H1 (cell line): ENCODE data around the gene EEF1G. TPM values are rescaled to one million over a fixed set of nuclear protein-coding genes. Genes with fewer than 3 reads are reported as not detected.

ENCODE experiments used
- EP300 ChIP-seq, 2 experiments: IDR thresholded peaks; 1 replicate in 1 of 2; 2 replicates in 1 of 2; pipeline ENCODE4 v1.6.1; 2011 to 2012; ENCODE audit warnings: low read depth in 2 of 2, low read length in 2 of 2, mild to moderate bottlenecking in 2 of 2, borderline replicate concordance in 1 of 2, inconsistent platforms in 1 of 2, moderate library complexity in 1 of 2
- polyA plus RNA-seq, 7 experiments: library from polyadenylated mRNA; depleted of rRNA in 3 of 7; stranded (reverse) in 5 of 7; unstranded in 2 of 7; fragments of >200 nt in 5 of 7; fragments of 200-250 nt in 2 of 7; gene quantifications; 1 replicate in 5 of 7; 2 replicates in 1 of 7; 4 replicates in 1 of 7; pipeline versions ENCODE4 v1.2.1 to v1.2.3, GENCODE V29; 2011 to 2013; ENCODE audit warnings: missing spikeins in 2 of 7, mixed read lengths in 2 of 7
- total RNA-seq: library from RNA; stranded (reverse); fragmentation: NEBNext Ultra II Directional; extraction: Animal tissue kit (Norgen Biotek cat#: 25700); gene quantifications from 2 replicates; pipeline ENCODE4 v1.2.1, GENCODE V29; 2021
- TF ChIP-seq, protein P1 (sequence below): fragments of 300-600 bp; sonication (generic); IDR thresholded peaks from 2 replicates; pipeline ENCODE4 v1.7.1; 2012; ENCODE audit warnings: low read length, moderate library complexity, mild to moderate bottlenecking, inconsistent platforms; ENCODE audit not compliant: insufficient replicate concordance

EEF1G gene
- total and polyA plus RNA-seq, 2 of the 8 experiments (the other 6 are each of a cell fraction or from before 2014, with no cell fraction given), result 1,627 to 1,996 TPM

GRCh38 chr11:62536301-62536957 is 37.3 kb downstream of the EEF1G start (continued):
- TF ChIP-seq, protein P1, sequence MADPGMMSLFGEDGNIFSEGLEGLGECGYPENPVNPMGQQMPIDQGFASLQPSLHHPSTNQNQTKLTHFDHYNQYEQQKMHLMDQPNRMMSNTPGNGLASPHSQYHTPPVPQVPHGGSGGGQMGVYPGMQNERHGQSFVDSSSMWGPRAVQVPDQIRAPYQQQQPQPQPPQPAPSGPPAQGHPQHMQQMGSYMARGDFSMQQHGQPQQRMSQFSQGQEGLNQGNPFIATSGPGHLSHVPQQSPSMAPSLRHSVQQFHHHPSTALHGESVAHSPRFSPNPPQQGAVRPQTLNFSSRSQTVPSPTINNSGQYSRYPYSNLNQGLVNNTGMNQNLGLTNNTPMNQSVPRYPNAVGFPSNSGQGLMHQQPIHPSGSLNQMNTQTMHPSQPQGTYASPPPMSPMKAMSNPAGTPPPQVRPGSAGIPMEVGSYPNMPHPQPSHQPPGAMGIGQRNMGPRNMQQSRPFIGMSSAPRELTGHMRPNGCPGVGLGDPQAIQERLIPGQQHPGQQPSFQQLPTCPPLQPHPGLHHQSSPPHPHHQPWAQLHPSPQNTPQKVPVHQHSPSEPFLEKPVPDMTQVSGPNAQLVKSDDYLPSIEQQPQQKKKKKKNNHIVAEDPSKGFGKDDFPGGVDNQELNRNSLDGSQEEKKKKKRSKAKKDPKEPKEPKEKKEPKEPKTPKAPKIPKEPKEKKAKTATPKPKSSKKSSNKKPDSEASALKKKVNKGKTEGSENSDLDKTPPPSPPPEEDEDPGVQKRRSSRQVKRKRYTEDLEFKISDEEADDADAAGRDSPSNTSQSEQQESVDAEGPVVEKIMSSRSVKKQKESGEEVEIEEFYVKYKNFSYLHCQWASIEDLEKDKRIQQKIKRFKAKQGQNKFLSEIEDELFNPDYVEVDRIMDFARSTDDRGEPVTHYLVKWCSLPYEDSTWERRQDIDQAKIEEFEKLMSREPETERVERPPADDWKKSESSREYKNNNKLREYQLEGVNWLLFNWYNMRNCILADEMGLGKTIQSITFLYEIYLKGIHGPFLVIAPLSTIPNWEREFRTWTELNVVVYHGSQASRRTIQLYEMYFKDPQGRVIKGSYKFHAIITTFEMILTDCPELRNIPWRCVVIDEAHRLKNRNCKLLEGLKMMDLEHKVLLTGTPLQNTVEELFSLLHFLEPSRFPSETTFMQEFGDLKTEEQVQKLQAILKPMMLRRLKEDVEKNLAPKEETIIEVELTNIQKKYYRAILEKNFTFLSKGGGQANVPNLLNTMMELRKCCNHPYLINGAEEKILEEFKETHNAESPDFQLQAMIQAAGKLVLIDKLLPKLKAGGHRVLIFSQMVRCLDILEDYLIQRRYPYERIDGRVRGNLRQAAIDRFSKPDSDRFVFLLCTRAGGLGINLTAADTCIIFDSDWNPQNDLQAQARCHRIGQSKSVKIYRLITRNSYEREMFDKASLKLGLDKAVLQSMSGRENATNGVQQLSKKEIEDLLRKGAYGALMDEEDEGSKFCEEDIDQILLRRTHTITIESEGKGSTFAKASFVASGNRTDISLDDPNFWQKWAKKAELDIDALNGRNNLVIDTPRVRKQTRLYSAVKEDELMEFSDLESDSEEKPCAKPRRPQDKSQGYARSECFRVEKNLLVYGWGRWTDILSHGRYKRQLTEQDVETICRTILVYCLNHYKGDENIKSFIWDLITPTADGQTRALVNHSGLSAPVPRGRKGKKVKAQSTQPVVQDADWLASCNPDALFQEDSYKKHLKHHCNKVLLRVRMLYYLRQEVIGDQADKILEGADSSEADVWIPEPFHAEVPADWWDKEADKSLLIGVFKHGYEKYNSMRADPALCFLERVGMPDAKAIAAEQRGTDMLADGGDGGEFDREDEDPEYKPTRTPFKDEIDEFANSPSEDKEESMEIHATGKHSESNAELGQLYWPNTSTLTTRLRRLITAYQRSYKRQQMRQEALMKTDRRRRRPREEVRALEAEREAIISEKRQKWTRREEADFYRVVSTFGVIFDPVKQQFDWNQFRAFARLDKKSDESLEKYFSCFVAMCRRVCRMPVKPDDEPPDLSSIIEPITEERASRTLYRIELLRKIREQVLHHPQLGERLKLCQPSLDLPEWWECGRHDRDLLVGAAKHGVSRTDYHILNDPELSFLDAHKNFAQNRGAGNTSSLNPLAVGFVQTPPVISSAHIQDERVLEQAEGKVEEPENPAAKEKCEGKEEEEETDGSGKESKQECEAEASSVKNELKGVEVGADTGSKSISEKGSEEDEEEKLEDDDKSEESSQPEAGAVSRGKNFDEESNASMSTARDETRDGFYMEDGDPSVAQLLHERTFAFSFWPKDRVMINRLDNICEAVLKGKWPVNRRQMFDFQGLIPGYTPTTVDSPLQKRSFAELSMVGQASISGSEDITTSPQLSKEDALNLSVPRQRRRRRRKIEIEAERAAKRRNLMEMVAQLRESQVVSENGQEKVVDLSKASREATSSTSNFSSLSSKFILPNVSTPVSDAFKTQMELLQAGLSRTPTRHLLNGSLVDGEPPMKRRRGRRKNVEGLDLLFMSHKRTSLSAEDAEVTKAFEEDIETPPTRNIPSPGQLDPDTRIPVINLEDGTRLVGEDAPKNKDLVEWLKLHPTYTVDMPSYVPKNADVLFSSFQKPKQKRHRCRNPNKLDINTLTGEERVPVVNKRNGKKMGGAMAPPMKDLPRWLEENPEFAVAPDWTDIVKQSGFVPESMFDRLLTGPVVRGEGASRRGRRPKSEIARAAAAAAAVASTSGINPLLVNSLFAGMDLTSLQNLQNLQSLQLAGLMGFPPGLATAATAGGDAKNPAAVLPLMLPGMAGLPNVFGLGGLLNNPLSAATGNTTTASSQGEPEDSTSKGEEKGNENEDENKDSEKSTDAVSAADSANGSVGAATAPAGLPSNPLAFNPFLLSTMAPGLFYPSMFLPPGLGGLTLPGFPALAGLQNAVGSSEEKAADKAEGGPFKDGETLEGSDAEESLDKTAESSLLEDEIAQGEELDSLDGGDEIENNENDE, result no peak
- no peak for TF ChIP-seq EP300 (IDR thresholded peaks at IDR 0.05; ENCODE audit: borderline replicate concordance in 1 of 2, low read depth in 2 of 2, low read length in 2 of 2)
